ENCODE results near the gene DCP2.
A peak's percentile ranks its signal among the peaks of the same experiment; 100 is the strongest.

The DCP2 gene

DNA sequence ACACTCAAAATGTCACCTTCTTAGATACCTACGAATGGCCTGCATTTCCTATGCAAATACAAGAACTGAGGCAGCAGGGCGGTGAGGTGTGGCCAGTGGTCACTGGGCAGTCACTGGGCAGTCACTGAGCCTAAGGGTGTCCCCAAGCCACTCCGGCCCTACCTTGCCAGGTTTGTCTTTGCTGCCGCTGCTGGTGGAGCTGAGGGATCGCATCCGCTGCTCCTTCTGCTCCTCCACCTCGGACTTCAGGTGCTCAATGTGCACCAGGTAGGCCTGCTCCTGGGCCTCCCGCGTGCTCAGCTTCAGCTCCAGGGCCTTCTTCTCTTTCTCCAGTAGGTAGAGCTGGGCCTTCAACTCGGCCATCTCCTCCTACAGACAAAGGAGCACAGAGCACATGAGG, 72.3 kb downstream of the DCP2 start:
- no peak for DNase-seq

DNA sequence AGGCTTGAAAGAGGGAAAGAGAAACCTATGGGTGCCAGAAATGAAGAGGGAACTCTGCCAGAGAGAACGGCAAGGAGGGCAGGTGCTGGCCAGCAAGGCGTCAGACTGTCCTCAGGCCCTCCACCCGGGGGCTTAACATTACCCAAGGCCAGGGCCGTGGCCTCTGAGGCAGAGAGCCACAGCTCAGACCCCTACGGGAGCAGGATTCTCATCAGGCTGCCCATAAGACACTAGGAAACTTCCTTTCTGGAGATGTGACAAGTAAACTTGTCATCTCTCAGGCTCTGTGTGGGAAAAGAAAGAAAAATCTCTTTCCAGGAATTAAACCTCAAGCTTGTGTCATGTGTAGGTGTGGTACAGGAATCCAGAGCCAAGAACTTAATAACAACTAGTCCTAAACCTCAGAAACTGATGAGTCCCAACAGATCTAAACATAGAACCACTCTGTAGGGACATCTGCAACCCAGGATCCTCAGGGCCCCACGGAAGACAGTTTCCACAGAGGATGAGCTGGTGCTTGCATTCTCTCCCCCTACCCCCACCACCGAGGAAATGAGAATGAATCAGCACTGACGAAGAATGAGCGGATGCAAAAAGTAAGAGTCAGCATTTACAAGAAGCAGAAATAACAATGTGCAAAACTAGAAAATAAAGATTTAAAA, 74.3 kb downstream of the DCP2 start:
- peak; percentile 8 to 31 for DNase-seq

DNA sequence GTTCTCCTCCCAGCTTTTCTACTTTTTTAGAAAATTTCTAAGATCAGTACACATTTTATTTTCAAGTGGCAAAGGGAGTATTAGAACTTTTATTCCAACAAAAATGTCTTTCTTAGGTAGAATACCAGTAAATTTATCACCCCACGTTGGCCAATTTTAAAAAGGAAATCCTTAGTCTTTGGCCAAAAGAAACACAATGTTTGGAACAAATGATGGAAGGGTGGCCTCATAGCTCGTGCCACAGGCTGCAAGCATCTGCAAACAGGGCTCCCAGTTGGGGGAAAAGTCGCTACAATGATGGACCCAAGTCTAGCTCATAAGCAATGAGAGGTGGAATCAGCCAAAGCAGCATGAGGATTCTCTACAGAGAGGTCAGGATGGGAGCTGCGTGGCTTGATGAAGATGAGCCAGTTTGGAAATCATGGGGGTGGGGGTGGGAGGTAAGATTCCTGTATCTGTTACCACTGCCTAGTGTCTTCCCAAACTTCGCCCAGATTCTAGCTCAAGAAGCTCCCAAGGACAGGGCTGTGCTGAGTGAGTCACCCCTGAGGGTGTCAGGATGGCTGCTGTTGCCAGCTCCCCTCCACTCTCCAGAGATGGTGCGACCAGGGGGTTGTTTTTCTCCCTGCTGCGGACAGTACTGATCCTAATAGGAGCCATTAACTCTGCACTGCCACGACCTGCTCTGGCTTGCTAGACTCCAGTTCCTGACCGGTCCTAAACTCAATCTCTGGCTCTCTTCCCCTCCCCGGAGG, 75.6 kb downstream of the DCP2 start:
- no peak for DNase-seq

DNA sequence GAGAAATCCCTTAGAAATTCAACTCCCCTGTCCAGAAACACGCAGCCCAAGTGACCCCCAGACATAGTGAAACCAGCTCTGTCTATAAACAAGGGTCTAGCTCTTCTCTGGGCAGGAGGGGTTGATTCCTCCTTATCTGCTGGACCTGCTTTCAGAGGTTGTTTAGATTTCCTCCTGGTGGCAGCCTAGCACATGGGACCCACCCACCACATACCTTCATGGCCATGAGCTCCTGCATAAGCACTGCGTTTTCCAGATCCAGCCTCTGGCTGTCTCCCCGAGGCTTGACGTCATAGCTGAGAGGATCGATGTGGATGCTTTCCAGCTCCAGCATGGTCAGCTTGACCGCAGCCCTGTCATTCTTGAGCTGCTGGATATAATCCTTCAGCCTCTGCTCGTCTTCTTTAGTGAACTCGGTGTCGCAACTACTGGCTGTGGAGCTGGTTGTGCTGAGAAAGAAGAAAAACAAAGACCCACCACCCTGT, 77.0 kb downstream of the DCP2 start:
- no peak for DNase-seq

DNA sequence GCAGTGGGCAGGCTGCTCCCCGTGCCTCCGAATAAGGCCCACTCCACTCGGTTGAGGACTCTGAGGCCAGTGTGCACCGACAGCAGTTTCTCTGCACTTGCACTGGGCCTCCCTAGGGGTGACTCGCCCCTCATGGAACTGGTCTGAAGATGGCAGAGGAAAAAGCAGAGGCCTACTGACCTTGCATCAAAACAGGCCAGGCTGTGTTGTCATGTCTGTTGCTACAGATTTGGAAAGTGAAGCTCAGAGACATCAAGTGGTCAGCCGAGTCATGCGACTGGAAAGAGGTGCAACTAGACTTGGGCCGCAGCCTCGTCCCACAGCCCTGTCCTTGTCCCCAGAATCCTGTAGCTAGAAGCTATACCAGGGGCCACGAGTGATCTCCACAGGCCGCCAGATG, 78.3 kb downstream of the DCP2 start:
- no peak for DNase-seq

DNA sequence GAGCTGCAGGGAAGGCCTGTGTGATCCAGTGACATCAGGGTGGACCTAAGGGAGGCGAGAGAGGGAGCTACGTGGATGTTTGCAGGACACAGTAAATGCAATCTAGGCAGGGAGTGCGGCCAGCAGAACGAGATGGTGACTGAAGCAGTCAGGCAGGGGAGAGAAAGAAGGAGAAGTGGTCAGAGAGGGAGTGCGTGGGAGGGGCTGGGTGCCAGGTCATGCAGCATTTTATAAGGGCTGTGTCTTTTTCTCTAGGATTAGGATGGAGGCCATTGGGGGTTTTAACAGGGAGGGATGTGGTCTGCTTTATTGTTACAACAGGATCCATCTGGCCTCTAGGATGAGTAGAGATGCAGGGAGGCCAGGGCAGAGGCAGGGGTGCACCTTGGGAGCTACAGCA, 80.4 kb downstream of the DCP2 start:
- DNase-seq, result no peak

DNA sequence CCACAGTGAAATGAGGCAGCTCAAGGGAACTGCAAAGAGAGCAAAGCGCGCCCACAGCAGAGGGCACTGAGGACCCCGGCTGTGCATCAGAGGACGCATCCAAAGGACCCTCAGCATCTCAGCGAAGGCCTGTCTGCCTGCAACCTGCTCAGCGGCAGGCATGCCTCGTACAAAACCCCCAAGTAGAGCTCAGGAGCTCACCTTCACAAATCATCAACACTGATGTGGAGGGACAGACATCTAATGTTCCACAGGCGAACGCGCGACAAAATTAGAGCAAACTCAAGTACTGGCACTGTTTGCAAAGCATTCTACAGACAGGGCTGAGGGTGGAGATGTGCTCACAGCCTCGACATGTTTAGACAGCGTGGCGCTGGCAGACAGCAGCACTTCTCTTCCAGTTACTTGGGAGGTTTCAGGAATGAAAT, 81.0 kb downstream of the DCP2 start:
- no peak for DNase-seq

DNA sequence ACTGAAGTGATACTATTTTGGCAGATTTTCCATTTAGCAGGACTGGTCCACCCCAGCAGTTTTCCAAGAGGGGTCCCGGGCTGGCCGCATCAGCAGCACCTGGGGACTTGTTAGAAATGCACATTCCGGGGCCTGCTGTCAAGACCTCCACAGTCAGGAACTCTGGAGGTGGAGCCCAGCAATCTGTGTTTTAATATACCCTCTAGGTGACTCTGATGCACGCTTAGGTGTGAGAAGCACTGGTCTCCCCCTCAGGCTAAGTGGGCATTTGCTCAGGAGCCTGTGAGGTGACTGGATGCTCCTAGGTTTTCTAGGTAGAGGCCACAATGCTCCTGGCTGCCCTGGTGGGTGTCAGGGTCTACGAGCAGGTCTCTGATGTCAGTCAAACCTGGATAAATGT, 81.7 kb downstream of the DCP2 start:
- DNase-seq, result no peak

DNA sequence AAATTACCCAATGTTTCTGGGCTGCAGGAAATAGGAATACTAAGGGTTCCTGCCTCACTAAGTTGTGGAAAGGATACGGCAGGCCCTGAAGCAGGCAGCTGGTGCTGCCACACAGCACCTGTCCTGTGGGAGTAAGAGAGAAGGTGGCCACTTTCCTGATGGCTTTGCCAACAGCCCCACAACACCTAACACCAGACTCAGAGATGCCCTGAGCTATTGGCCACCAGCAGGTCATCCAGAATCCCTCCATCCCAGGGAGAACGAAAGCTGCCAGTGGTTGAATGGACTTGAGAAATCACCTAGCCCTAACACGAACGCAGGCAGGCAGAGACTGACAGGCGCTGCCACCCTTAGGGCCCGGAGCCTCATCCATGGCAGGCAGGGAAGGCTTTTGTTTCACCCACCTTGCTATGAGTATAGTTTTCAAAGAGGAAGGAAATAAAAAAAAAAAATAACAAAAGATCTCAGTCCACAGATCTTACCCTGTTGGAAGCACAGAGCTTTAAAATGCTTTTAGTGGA, 82.2 kb downstream of the DCP2 start:
- DNase-seq, result no peak

DNA sequence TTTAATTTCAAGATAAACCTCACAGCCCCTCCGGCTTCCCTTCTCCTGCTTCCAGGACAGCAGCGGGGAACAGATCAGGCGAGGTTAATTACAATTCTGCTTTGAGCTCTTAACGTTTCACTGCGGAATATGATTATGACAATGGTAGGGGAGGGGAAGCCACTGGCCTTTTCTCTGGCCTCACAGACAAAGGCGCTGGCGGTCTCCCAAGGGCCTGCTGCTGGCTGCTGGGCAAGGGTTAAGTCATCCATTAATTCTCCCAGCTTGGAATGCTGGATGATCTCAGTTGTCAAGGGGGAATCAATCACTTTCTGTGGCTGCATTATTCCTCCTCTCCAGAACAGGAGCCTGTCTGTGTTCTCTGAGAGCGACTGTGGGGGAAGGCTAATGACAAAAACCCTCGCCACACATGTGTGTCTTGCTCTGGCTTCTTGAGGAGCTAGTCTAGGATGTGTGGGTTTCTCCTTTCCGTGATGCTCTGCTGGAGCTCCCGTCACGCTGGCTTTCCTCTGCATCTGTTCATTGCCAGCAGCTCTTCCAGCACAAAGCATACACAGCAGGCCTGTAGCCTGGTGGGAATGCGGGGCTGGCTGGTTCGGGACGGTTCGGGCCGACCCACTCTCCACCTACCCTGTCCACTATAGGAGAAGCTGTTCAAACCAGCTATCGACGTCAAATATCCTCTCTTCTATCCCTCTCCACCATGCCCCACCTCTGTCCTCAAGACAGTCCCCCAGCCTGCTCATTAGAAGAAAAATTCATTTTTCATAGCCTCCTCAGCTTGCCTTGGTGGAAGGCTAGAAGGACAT, 82.8 kb downstream of the DCP2 start:
- no peak for DNase-seq

DNA sequence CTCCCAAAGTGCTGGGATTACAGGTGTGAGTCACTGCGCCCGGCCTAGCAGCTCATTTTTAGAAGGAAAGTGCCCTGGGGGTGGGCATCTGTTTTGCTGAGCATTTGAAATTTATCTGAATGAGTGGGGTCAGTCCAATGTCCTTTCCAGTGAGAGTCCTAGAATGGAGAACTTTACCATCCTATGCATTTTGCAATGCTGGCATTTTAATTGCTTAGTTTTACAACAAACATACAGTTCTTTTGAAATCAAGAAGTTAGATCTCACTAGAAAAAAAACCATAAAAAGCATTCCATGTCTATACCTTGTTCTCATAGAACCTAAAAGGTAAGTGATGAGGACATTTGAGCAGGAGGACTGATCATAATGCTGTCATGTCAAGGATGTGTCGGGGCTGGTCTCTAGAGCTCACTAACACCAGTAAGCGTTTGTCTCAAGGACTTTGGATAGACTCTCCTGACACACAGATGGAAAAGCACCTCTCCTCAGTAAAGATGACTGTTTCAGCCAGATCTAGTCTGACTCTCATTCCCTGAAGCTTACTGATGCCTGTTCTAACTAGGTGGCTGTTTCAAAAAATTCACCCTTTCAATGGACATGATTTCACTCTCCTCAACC, 83.9 kb downstream of the DCP2 start:
- DNase-seq, result no peak

DNA sequence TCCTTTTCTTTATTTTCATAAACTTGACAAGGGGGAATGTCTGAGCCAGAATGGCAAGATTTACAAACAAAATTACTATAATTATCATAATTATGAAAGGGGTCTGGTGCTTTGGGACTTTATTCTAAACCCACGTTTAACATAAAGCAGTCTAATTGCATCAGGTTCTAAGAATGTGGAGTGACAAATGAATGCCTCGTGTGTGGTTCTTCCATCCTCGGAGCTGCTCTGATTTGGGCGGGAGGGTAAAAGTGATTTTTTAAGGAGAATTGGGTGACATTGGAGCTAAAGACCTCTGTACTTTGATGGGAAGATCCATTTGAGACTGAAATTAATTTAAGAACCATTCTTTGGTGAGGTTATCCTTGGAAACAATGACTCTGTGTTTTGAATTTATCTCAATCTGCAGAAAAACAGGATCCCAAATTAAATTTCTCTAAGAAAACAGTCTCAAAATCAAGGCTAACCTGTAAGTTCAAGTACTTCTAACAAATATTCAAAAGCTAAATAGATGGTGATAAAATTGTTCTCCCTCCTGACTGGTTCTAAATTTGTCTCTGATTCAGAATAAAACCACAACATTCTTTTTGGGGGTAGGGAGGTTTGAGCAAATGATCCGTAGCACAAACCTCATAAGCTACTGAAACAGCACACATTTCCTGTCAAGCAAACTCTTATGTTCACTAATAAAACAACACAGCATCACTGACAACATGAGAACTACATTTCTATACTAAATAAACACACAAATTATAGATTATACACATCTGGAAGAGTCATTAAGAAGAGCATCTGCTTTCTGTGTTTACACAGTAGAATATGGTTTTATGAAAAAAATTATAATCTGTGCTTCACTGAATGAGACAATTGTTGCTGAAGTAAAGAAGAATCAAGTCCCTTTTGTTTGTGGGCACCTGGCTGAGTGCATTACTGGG, 85.5 kb downstream of the DCP2 start:
- no peak for DNase-seq

DNA sequence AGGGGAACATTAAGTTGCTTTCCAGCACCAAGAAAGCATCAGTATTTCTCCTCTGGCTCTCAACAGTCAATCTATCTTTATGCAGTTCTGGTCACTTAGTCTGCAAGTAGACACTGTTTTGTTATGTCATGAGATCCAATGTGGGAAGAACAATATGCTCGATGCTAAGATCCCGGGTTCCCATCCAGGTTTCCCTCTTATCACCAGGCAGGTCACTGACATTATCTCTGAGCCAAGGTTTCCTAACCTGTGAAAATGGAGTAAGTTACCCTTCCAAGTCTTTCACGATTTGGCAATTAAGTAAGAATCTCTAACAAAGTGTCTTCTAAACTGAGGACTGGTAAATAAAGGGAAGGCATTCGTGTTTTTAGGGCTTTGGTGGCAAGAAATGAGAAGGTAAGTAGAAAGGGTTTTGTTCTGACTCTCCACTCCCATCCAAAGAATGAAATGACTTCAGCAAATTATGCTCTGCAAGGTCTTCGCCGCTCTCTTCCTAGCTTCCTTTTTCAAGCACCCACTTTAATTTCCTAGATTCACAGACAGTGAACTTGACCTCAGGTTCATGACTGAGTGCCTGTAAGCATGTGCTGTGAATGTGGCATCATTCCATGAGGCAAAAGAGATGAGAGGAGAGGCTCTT, 86.4 kb downstream of the DCP2 start:
- DNase-seq, result no peak

DNA sequence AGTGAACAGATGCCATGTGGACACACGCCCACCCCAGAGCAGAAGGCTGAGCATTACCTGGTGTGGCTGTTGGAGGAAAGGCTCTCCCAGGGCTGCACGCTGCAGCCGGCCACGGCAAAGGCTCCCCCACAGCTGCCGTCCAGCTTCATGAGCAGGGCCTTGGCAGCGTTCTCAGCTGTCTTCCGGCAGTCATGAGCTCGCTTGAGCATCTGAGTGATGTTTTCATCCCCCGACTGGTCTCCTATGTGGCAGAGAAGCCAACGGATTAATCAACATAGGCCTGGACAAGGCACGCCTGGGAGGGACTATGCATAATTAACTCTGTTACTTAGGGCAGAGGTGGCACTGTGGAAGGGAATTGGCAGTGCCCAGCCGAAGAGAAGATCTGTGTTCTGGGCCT, 87.3 kb downstream of the DCP2 start:
- no peak for DNase-seq

DNA sequence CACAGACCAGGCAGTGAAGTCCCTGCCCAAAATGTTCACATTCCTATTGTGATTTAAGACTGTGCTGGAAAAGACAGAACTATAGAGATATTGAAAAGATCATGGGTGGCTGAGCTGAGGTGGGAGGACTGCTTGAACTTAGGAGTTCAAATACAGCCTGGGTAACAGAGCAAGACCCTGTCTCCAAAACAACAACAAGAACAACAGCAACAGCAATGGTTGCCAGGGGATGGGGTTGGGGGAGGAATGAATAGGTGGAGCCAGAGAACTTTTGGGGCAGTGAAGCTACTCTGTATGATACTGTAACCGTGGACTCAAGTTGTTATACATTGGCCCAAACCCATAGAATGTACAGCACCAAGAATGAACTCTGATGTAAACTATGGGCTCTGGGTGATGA, 88.2 kb downstream of the DCP2 start:
- DNase-seq, result no peak

DNA sequence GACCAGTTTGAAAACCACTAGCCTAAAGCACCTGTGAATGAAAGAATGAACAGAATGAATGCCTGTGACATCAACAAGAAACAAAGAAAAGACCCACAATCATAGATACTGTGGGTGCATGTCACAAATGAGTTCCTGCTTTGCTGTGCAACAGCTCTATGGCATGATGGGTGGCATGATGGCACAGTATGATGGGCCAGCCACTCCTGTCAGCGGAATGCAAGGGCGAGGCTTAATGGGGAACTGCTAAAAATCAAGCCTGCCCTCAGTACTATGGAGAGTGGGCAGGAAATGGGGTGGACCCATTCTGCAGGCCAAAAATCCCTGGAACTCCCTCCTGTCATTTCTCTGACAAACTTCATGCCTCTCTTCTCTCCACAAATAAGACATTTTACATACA, 89.0 kb downstream of the DCP2 start:
- DNase-seq, result no peak

DNA sequence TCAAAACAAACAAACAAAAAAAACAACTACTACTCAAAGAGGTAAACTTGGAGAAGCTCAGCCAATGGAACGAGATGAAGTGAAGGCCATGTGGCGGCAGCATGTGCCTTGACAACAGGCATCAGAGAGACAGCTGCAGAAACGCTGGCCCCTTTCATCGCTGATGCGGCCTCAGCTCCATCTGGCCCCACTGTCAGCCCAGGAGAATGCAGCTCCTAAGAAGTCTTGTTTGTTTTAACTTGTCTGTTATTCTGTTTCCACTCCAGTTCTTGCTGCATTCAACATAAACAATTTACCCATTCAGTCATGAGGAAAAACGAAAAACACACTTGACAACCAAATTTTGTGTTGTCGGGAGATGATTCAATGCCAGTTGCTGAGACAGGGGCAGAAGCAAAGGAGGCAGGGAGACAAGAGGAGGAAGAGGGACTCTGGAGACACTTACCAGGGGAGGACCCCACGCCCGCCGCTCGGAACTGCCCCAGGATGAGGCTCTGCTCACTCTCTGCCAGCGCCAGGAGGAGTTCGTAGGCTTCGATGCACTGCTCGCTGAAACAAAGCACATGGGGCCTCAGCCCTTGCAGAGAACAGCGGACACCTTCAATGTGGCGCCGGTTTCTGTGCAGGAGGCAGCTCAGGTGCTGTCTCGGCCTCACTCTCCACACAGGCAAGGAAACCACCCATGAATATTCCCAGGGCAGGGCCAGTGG, 91.2 kb downstream of the DCP2 start:
- no peak for DNase-seq

DNA sequence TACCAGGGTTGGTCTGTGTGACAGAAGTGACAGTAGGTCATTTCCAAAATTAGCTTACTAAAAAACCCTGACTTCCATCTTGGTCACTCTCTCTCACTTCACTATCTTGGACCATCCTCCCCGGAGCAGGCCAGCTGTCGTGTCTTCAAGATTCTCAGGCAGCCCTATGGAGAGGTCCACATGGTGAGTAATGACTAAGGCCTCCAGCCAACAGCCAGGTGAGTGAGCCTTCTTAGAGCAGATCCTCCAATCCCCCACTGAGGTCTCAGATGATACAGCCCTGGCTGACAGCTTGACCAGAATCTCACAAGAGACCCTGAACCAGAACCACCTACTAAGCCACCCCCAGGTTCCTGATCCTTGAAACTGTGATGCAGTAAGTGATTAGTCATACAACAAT, 92.0 kb downstream of the DCP2 start:
- no peak for DNase-seq

Data from activated CD4-positive, alpha-beta T cell treated with anti-CD3 and anti-CD28 coated beads for 4 hours (primary cell).